ENCODE data around the gene BABAM1. TPM values are rescaled to one million over a fixed set of nuclear protein-coding genes. Genes with fewer than 3 reads are reported as not detected.

Gene BABAM1
- total RNA-seq, 1 donor from 2014 or later, result 135 TPM

- intact Hi-C loops (cut with micrococcal nuclease), result no loop called here
- H3K27ac Mint-ChIP-seq, result no peak overlapping the region
- H3K9me3 Mint-ChIP-seq, result no peaks in the 10 kb centered on the region
Measured at GRCh38 chr19:17286263-17286662, 19.0 kb downstream of the BABAM1 start.

DNA sequence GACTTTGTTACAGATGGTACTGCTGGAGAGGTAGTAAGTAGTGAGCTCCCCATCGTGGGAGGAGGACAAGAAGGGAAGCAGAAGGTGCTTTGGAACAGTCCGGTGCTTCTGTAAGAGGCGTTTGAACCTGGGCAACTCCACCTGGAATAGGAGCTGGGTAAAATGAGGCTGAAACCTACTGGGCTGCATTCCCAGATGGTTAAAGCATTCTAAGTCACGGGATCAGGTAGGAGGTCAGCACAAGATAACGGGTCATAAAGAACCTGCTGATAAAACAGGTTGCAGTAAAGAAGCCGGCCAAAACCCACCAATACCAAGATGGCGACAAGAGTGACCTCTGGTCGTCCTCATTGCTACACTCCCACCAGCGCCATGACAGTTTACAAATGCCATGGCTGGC lies 19.5 kb downstream of the BABAM1 start:
- Mint-ChIP-seq H3K36me3 (ENCODE audit: low read depth) (no peaks in the 10 kb centered on the region), H3K9me3 (no peaks in the 10 kb centered on the region), H3K27me3 (peaks cover 2% of the 10 kb centered on the region), H3K27ac (no peak overlapping the region), H3K4me3 (no peak overlapping the region), H3K4me1 (peaks cover 13% of the 10 kb centered on the region)
- DNase-seq (no peak), ATAC-seq (ENCODE audit: low read depth) (no peak)
- intact Hi-C loops (cut with micrococcal nuclease), result no loop called here
- CTCF ChIA-PET, result no interaction called here
- TF ChIP-seq, protein P1, sequence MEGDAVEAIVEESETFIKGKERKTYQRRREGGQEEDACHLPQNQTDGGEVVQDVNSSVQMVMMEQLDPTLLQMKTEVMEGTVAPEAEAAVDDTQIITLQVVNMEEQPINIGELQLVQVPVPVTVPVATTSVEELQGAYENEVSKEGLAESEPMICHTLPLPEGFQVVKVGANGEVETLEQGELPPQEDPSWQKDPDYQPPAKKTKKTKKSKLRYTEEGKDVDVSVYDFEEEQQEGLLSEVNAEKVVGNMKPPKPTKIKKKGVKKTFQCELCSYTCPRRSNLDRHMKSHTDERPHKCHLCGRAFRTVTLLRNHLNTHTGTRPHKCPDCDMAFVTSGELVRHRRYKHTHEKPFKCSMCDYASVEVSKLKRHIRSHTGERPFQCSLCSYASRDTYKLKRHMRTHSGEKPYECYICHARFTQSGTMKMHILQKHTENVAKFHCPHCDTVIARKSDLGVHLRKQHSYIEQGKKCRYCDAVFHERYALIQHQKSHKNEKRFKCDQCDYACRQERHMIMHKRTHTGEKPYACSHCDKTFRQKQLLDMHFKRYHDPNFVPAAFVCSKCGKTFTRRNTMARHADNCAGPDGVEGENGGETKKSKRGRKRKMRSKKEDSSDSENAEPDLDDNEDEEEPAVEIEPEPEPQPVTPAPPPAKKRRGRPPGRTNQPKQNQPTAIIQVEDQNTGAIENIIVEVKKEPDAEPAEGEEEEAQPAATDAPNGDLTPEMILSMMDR (IDR thresholded peaks at IDR 0.05), result no peak
- POLR2A ChIA-PET, result interaction anchor here (1.5 kb wide), 1 partner anchor 20 kb away, joined by 3 read pairs; the partner anchor contains the start of gene BABAM1

More at GRCh38 chr19:17286263-17286662, 19.0 kb downstream of the BABAM1 start:
- Mint-ChIP-seq H3K4me1 (peaks cover 16% of the 10 kb centered on the region), H3K4me3 (no peak overlapping the region), H3K36me3 (ENCODE audit: low read depth) (no peaks in the 10 kb centered on the region), H3K27me3 (peaks cover 2% of the 10 kb centered on the region)
- ATAC-seq (ENCODE audit: low read depth), result no peak
- TF ChIP-seq, protein P1 (IDR thresholded peaks at IDR 0.05), result no peak
- DNase-seq, result no peak
- ChIA-PET POLR2A (interaction anchor here (0.9 to 1.5 kb wide), 2 partner anchors 17 to 19 kb away, joined by 3 read pairs; partner anchors contain the start of genes ABHD8 and BABAM1), CTCF (no interaction called here)

DNA sequence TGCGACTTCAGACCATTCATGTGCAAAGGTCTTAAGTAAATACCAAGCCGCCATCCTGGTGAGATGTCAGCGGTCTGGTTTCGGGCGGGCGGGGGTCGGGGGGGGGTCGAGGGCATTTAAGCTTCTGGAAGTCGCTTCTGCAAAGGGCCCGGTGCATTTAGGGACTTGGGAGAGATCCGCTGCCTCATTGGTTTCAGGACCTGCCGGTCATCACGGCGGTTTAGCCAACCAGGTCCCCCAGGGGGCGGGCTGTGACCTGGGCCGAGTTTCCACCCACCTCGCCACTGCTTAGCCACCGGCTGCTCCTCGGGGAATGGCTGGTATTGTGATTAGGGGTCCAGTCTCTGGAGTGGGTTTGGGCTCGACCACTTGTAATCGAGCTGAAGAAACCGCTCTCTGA lies 22.2 kb downstream of the BABAM1 start:
- Mint-ChIP-seq H3K9me3 (no peaks in the 10 kb centered on the region), H3K27me3 (peaks cover 2% of the 10 kb centered on the region), H3K36me3 (ENCODE audit: low read depth) (no peaks in the 10 kb centered on the region), H3K4me3 (no peak overlapping the region), H3K27ac (no peak overlapping the region), H3K4me1 (peaks cover 10% of the 10 kb centered on the region)
- intact Hi-C loops (cut with micrococcal nuclease), result no loop called here
- TF ChIP-seq, protein P1 (IDR thresholded peaks at IDR 0.05), result no peak
- POLR2A ChIA-PET, result interaction anchor here (0.6 to 2.7 kb wide), 6 partner anchors 8 to 492 kb away, joined by 3 to 5 read pairs (median 4); partner anchors contain the start of genes ABHD8 and DDA1
- CTCF ChIA-PET, result interaction anchor here (0.9 kb wide), 1 partner anchor 10 kb away, joined by 3 read pairs; no protein-coding TSS in a partner anchor
- ATAC-seq (ENCODE audit: low read depth) (no peak), DNase-seq (peak; percentile 40)

- ChIA-PET CTCF (interaction anchor here (1.5 to 1.9 kb wide), 4 partner anchors 11 to 94 kb away, joined by 3 to 16 read pairs (median 13); partner anchors contain the start of genes ABHD8 and MRPL34), POLR2A (interaction anchor here (0.5 to 2.3 kb wide), 15 partner anchors 10 to 1900 kb away, joined by 3 to 11 read pairs (median 4); partner anchors contain the start of genes ABHD8, ANKLE1, ANO8 and BABAM1)
- H3K27ac Mint-ChIP-seq, result peak overlapping the region; percentile 53
- ATAC-seq (ENCODE audit: low read depth) (peak; percentile 91), DNase-seq (peak; percentile 90)
- H3K4me1 Mint-ChIP-seq, result peaks cover 10% of the 10 kb centered on the region
- H3K36me3 Mint-ChIP-seq (ENCODE audit: low read depth), result no peaks in the 10 kb centered on the region
- H3K27me3 Mint-ChIP-seq, result peaks cover 2% of the 10 kb centered on the region
- H3K4me3 Mint-ChIP-seq, result peak overlapping the region; percentile 85
- intact Hi-C loops (cut with micrococcal nuclease), result loop anchor here (1.0 to 2.0 kb wide), 4 partner anchors 13 to 174 kb away; partner anchors contain the start of gene MRPL34
- TF ChIP-seq, protein P1 (IDR thresholded peaks at IDR 0.05), result no peak
- H3K9me3 Mint-ChIP-seq, result no peaks in the 10 kb centered on the region
Measured at GRCh38 chr19:17292301-17293074, 25.2 kb downstream of the BABAM1 start.

- intact Hi-C loops (cut with micrococcal nuclease), result loop anchor here (2.0 kb wide), 2 partner anchors 53 to 173 kb away; no protein-coding TSS in a partner anchor
- CTCF ChIA-PET, result interaction anchor here (1.5 to 1.9 kb wide), 5 partner anchors 10 to 93 kb away, joined by 3 to 16 read pairs (median 12); partner anchors contain the start of genes ABHD8 and MRPL34
- Mint-ChIP-seq H3K36me3 (ENCODE audit: low read depth) (peaks cover 4% of the 10 kb centered on the region), H3K4me1 (peaks cover 10% of the 10 kb centered on the region), H3K4me3 (no peak overlapping the region), H3K27me3 (no peaks in the 10 kb centered on the region), H3K27ac (no peak overlapping the region), H3K9me3 (no peaks in the 10 kb centered on the region)
- no peak for DNase-seq
- no peak for ATAC-seq (ENCODE audit: low read depth)
- POLR2A ChIA-PET, result interaction anchor here (0.7 to 2.3 kb wide), 3 partner anchors 16 to 602 kb away, joined by 6 to 7 read pairs (median 6); partner anchors contain the start of gene DDA1
- TF ChIP-seq, protein P1 (IDR thresholded peaks at IDR 0.05), result no peak
Measured at GRCh38 chr19:17293605-17294004, 26.4 kb downstream of the BABAM1 start.

All from activated B cell treated with CpG ODN at 0.5 μM for 24 hours (primary cell).